Osteoblast (primary cell): ENCODE measurements around the gene WDR19. TPM values are rescaled to one million over a fixed set of nuclear protein-coding genes. Genes with fewer than 3 reads are reported as not detected.

Experiments
- DNase-seq: peaks from one replicate; pipeline ENCODE4 v3.0.0; 2011; ENCODE audit warnings: low spot score, mixed read lengths; ENCODE audit not compliant: insufficient read length; ENCODE audit errors: missing footprints
- H2AFZ ChIP-seq: 2 replicates; pipeline ENCODE4 v1.6.0; 2011; ENCODE audit warnings: mild to moderate bottlenecking, low read length
- H3K27ac ChIP-seq: 2 replicates; pipeline ENCODE4 v1.5.1; 2011; ENCODE audit warnings: mild to moderate bottlenecking, low read depth, low read length, moderate library complexity
- H3K27me3 ChIP-seq: 2 replicates; pipeline ENCODE4 v1.6.0; 2012; ENCODE audit warnings: mild to moderate bottlenecking, control low read depth, inconsistent platforms, low read length, moderate library complexity; ENCODE audit not compliant: insufficient read depth
- H3K36me3 ChIP-seq: 2 replicates; pipeline ENCODE4 v1.5.1; 2011; ENCODE audit warnings: mild to moderate bottlenecking, low read length, control low read depth, moderate library complexity; ENCODE audit not compliant: insufficient read depth
- H3K4me1 ChIP-seq: 2 replicates; pipeline ENCODE4 v1.5.1; 2011; ENCODE audit warnings: mild to moderate bottlenecking, low read length, control low read depth, moderate library complexity; ENCODE audit not compliant: insufficient read depth
- H3K4me2 ChIP-seq: 2 replicates; pipeline ENCODE4 v1.6.0; 2011; ENCODE audit warnings: mild to moderate bottlenecking, low read length; ENCODE audit not compliant: insufficient read depth
- H3K4me3 ChIP-seq: fragments of 200-600 bp; sonication (generic); 3 replicates; pipeline ENCODE4 v1.5.1; 2012; ENCODE audit warnings: mild to moderate bottlenecking, low read length, inconsistent platforms; ENCODE audit not compliant: insufficient read depth
- H3K79me2 ChIP-seq: 2 replicates; pipeline ENCODE4 v1.6.0; 2012; ENCODE audit warnings: mild to moderate bottlenecking, low read length, control low read depth, inconsistent platforms; ENCODE audit not compliant: insufficient read depth
- H3K9me3 ChIP-seq: 2 replicates; pipeline ENCODE4 v1.5.1; 2011; ENCODE audit warnings: low read depth, low read length, control low read depth
- H4K20me1 ChIP-seq: 2 replicates; pipeline ENCODE4 v1.6.0; 2012; ENCODE audit warnings: mild to moderate bottlenecking, low read length, control low read depth; ENCODE audit not compliant: insufficient read depth
- total RNA-seq: library from RNA; depleted of rRNA; stranded (reverse); fragments of >200 nt; gene quantifications from 2 replicates; pipeline ENCODE4 v1.2.3, GENCODE V29; 2012
- TF ChIP-seq, protein P1 (sequence below): IDR thresholded peaks from 2 replicates; pipeline ENCODE4 v1.5.1; 2011; ENCODE audit warnings: mild to moderate bottlenecking, low read depth, low read length, moderate library complexity; ENCODE audit errors: extremely low read depth

WDR19 gene
- total RNA-seq, 1 donor: 47.0 TPM

DNA sequence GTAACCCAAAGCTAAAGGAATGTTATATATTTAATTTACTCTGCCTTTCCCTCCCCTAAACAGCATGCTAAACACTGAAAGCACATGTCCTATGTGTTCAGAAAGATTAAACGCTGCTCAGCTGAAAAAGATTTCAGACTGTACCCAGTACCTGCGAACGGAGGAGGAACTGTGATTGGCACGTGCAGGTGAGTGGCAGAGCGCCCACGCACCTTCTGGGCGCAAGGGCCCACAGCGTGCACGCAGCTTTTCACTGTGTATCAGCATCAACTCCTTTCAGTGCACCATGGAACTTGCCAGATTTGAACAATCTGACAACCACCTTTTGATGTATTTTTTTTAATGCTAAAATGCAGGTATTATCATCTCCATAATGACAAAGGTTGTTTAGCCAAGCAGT, 96.1 kb downstream of the WDR19 start:
- TF ChIP-seq, protein P1, sequence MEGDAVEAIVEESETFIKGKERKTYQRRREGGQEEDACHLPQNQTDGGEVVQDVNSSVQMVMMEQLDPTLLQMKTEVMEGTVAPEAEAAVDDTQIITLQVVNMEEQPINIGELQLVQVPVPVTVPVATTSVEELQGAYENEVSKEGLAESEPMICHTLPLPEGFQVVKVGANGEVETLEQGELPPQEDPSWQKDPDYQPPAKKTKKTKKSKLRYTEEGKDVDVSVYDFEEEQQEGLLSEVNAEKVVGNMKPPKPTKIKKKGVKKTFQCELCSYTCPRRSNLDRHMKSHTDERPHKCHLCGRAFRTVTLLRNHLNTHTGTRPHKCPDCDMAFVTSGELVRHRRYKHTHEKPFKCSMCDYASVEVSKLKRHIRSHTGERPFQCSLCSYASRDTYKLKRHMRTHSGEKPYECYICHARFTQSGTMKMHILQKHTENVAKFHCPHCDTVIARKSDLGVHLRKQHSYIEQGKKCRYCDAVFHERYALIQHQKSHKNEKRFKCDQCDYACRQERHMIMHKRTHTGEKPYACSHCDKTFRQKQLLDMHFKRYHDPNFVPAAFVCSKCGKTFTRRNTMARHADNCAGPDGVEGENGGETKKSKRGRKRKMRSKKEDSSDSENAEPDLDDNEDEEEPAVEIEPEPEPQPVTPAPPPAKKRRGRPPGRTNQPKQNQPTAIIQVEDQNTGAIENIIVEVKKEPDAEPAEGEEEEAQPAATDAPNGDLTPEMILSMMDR: no peak
- Histone ChIP-seq H3K4me2 (no peak overlapping the region), H3K27me3 (no peaks in the 10 kb centered on the region), H3K4me3 (no peak overlapping the region), H3K9me3 (no peaks in the 10 kb centered on the region), H4K20me1 (no peaks in the 10 kb centered on the region), H2AFZ (no peak overlapping the region), H3K27ac (no peak overlapping the region), H3K4me1 (no peaks in the 10 kb centered on the region), H3K79me2 (no peaks in the 10 kb centered on the region), H3K36me3 (peaks cover 21% of the 10 kb centered on the region)
- DNase-seq: no peak

DNA sequence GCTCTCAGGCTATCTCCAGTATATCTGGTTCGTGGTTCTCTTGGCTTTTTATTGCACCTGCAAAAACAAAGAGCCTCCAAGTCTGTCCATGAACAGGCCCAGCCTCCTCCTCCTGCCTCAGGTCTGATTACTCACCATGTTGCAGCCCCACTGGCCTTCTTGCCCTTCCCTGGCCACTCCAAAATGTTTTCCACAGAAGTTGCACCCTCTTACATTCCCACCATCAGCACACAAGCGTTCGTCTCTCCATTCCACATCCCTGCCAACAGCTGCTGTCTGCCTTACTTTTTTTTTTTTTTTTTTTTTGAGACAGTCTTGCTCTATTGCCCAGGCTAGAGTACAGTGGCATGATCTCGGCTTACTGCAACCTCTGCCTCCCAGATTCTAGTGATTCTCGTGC, 97.1 kb downstream of the WDR19 start:
- Histone ChIP-seq H3K4me3 (no peak overlapping the region), H3K27me3 (no peaks in the 10 kb centered on the region), H2AFZ (no peak overlapping the region), H3K4me1 (no peaks in the 10 kb centered on the region), H3K36me3 (peaks cover 15% of the 10 kb centered on the region), H4K20me1 (no peaks in the 10 kb centered on the region), H3K27ac (no peak overlapping the region), H3K4me2 (no peak overlapping the region), H3K79me2 (no peaks in the 10 kb centered on the region), H3K9me3 (no peaks in the 10 kb centered on the region)
- TF ChIP-seq, protein P1: no peak
- DNase-seq: no peak

DNA sequence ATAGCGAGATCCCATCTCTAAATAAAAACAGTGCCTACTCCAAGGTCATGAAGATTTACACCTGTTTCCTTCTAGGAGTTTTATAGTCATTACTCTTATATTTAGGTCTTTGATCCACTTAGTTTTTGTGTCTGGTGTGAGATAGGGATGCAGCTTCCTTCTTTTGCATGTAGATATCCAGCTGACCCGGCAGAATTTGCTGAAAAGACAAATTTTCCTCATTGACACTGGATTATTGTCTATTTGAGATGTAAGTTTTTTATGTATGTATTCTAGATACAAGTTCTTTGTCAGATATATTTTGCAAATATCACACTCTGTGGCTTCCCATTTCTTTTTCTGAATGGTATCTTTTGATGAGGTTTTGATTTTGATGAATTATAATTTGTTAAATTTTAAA, 98.4 kb downstream of the WDR19 start:
- Histone ChIP-seq H2AFZ (no peak overlapping the region), H3K27ac (no peak overlapping the region), H3K9me3 (no peaks in the 10 kb centered on the region), H3K79me2 (no peaks in the 10 kb centered on the region), H3K4me3 (no peak overlapping the region), H3K36me3 (peaks cover 12% of the 10 kb centered on the region), H3K4me1 (no peaks in the 10 kb centered on the region), H3K27me3 (no peaks in the 10 kb centered on the region), H3K4me2 (no peak overlapping the region), H4K20me1 (no peaks in the 10 kb centered on the region)
- no peak for DNase-seq
- TF ChIP-seq, protein P1: no peak

DNA sequence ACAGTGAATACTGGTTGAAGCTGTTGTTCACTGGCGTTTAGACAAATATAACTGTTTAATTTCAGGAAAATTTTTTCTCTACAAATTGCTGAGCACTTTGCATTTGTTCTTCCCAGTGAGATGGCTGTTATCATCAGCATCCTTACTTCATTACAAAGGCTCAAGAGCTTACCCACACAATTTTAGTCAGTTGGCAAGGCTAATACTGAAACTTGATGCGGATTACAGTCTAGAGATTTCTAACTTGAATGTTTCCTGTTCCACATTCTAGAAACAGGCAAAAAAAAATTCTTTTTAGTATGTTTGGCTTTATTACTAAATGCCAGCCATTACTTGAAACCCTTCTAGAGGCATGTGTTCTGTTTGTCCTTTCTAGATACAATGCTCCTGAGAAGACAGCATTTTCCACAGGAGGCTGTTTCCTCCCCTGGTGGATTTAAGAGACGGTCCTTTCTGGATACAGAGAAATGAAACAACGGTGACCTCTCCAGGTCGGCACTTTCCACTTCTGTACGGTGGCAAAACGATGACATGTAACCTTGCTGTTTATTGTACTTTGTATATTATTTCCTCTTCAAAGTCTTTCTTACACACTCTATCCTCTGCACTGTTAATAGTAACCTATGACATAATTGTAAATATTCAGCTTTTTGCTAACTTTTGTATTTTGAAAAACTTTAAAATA, 102.9 kb downstream of the WDR19 start:
- no peak overlapping the region for H3K27ac ChIP-seq
- no peaks in the 10 kb centered on the region for H3K79me2 ChIP-seq
- no peaks in the 10 kb centered on the region for H3K9me3 ChIP-seq
- DNase-seq: no peak
- H3K36me3 ChIP-seq: peaks cover 32% of the 10 kb centered on the region
- H3K4me3 ChIP-seq: no peak overlapping the region
- TF ChIP-seq, protein P1: no peak
- H3K4me2 ChIP-seq: no peak overlapping the region
- no peaks in the 10 kb centered on the region for H3K4me1 ChIP-seq
- no peaks in the 10 kb centered on the region for H4K20me1 ChIP-seq
- H3K27me3 ChIP-seq: no peaks in the 10 kb centered on the region
- no peak overlapping the region for H2AFZ ChIP-seq
